ENCODE measurements around the gene GYG2. TPM values are rescaled to one million over a fixed set of nuclear protein-coding genes. Genes with fewer than 3 reads are reported as not detected.

GYG2 gene
- total and polyA plus RNA-seq, 2 donors from 2014 or later: 2.2 to 2.9 TPM

- Histone ChIP-seq H3K27me3 (ENCODE audit: control insufficient read depth, insufficient read depth, low read length) (no peaks in the 10 kb centered on the region), H3K4me1 (ENCODE audit: control insufficient read depth in 2 of 3, insufficient read depth in 2 of 3, low read depth in 1 of 3, low read length in 3 of 3) (no peaks in the 10 kb centered on the region), H3K36me3 (ENCODE audit: control insufficient read depth in 2 of 3, insufficient read depth in 3 of 3, low read length in 3 of 3) (no peaks in the 10 kb centered on the region), H3K4me3 (ENCODE audit: low read length in 3 of 3) (no peak overlapping the region), H3K9ac (ENCODE audit: low read length in 3 of 3) (no peak overlapping the region), H3K9me3 (ENCODE audit: control insufficient read depth in 2 of 3, insufficient read depth in 1 of 3, low read length in 3 of 3) (peaks cover 0 to 1% (median 0%) of the 10 kb centered on the region in 3 donors), H3K27ac (ENCODE audit: low read depth in 2 of 2, low read length in 2 of 2) (no peak overlapping the region)
- DNase-seq (no peak), FAIRE-seq (no peak)
- no peak for TF ChIP-seq CTCF (IDR thresholded peaks at IDR 0.05; ENCODE audit: borderline replicate concordance, extremely low read depth, insufficient read depth)
- intact Hi-C loops (cut with DNase I): no loop called here
Measured at GRCh38 chrX:2931155-2931554, 102.4 kb downstream of the GYG2 start.

- intact Hi-C loops (cut with DNase I): no loop called here
- no peaks in the 10 kb centered on the region for H3K36me3 ChIP-seq (ENCODE audit: control insufficient read depth in 2 of 3, insufficient read depth in 3 of 3, low read length in 3 of 3)
- FAIRE-seq: no peak
- TF ChIP-seq CTCF (IDR thresholded peaks at IDR 0.05; ENCODE audit: borderline replicate concordance, extremely low read depth, insufficient read depth): no peak
- no peaks in the 10 kb centered on the region for H3K4me1 ChIP-seq (ENCODE audit: control insufficient read depth in 2 of 3, insufficient read depth in 2 of 3, low read depth in 1 of 3, low read length in 3 of 3)
- H3K4me3 ChIP-seq (ENCODE audit: low read length in 3 of 3): no peak overlapping the region
- H3K27ac ChIP-seq (ENCODE audit: low read depth in 2 of 2, low read length in 2 of 2): no peak overlapping the region
- H3K9ac ChIP-seq (ENCODE audit: low read length in 3 of 3): no peak overlapping the region
- H3K27me3 ChIP-seq (ENCODE audit: control insufficient read depth, insufficient read depth, low read length): no peaks in the 10 kb centered on the region
- DNase-seq: no peak
- H3K9me3 ChIP-seq (ENCODE audit: control insufficient read depth in 2 of 3, insufficient read depth in 1 of 3, low read length in 3 of 3): peaks cover 0 to 1% (median 0%) of the 10 kb centered on the region in 3 donors
Measured at GRCh38 chrX:2931612-2932011, 102.9 kb downstream of the GYG2 start.

Other genes with a start within 250 kb of the GYG2 start
- 136 TPM for gene CD99, start 137.6 kb upstream of the GYG2 start, total RNA-seq
- gene CD99, start 137.6 kb upstream of the GYG2 start, polyA plus RNA-seq (ENCODE audit: insufficient read depth, low read depth, low replicate concordance): 125 TPM
- gene XG, start 76.9 kb upstream of the GYG2 start, total RNA-seq: 0.50 TPM
- 0.43 TPM for gene XG, start 76.9 kb upstream of the GYG2 start, polyA plus RNA-seq (ENCODE audit: insufficient read depth, low read depth, low replicate concordance)
- 106 TPM for gene ARSD, start 100.4 kb downstream of the GYG2 start, total RNA-seq
- gene ARSD, start 100.4 kb downstream of the GYG2 start, polyA plus RNA-seq (ENCODE audit: insufficient read depth, low read depth, low replicate concordance): 35.4 TPM
- not detected for gene ARSH, start 177.6 kb downstream of the GYG2 start, total RNA-seq
- not detected for gene ARSH, start 177.6 kb downstream of the GYG2 start, polyA plus RNA-seq (ENCODE audit: insufficient read depth, low read depth, low replicate concordance)
- gene ARSF, start 212.5 kb downstream of the GYG2 start, total RNA-seq: not detected
- gene ARSF, start 212.5 kb downstream of the GYG2 start, polyA plus RNA-seq (ENCODE audit: insufficient read depth, low read depth, low replicate concordance): 1.3 TPM